NT2/D1 (cell line): ENCODE results near the gene DDC.
"Not testable (repeated sequence)": the region's sequence is repeated elsewhere in the genome, so short reads cannot be mapped to it uniquely, and the experiment has no call there.

Source experiments
- SUZ12 ChIP-seq: IDR thresholded peaks from 2 replicates; pipeline ENCODE4 v1.6.1; 2011; ENCODE audit not compliant: insufficient read length, insufficient read depth; ENCODE audit errors: extremely low read depth
- YY1 ChIP-seq: IDR thresholded peaks from 2 replicates; pipeline ENCODE4 v1.6.1; 2011; ENCODE audit not compliant: insufficient read length, insufficient read depth
- ZNF274 ChIP-seq: IDR thresholded peaks from 2 replicates; pipeline ENCODE4 v1.6.1; 2011; ENCODE audit warnings: mild to moderate bottlenecking, low read depth, low read length

GRCh38 chr7:50535291-50535711 is 29.9 kb downstream of the DDC start:
- not testable (repeated sequence) for TF ChIP-seq ZNF274, YY1, SUZ12
